WTC11 (cell line): ENCODE data around the gene TAF13. TPM values are rescaled to one million over a fixed set of nuclear protein-coding genes. Genes with fewer than 3 reads are reported as not detected.
"Not testable (repeated sequence)": the region's sequence is repeated elsewhere in the genome, so short reads cannot be mapped to it uniquely, and the experiment has no call there.

ENCODE experiments used
- ATAC-seq: fragments of 200-7000 bp; cut with Tn5 transposase; 2 replicates; pipeline ENCODE4 v1.10.0; 2021; ENCODE audit warnings: mild to moderate bottlenecking, moderate library complexity
- CTCF ChIA-PET: fragments of 300-600 bp; sonication (Branson Sonifier 250); formaldehyde crosslinking; loops from one replicate; lab custom pipeline; 2021; ENCODE audit warnings: antibody characterized with exemption; lab: Charles Lee
- POLR2A ChIA-PET: fragments of 350-600 bp; sonication (Branson Sonifier 250); formaldehyde crosslinking; loops from one replicate; lab custom pipeline; 2021; ENCODE audit warnings: antibody characterized with exemption; lab: Charles Lee
- DNase-seq: peaks from one replicate; pipeline ENCODE4 v3.0.0; 2021; ENCODE audit warnings: low spot score
- H3K27ac Mint-ChIP-seq: 2 replicates; pipeline ENCODE4 v1.8.0; 2021; ENCODE audit warnings: mixed read lengths
- H3K27me3 Mint-ChIP-seq: 2 replicates; pipeline ENCODE4 v1.8.0; 2021; ENCODE audit warnings: low read depth, mild to moderate bottlenecking, moderate library complexity, mixed read lengths
- H3K36me3 Mint-ChIP-seq: 2 replicates; pipeline ENCODE4 v1.8.0; 2021; ENCODE audit warnings: mixed read lengths
- H3K4me1 Mint-ChIP-seq: 2 replicates; pipeline ENCODE4 v1.8.0; 2022; ENCODE audit warnings: mixed read lengths
- H3K4me3 Mint-ChIP-seq: 2 replicates; pipeline ENCODE4 v1.8.0; 2021; ENCODE audit warnings: mild to moderate bottlenecking, moderate library complexity, mixed read lengths
- H3K9me3 Mint-ChIP-seq: 2 replicates; pipeline ENCODE4 v1.8.0; 2021; ENCODE audit warnings: mixed read lengths
- AFF4 ChIP-seq: sonication (generic); formaldehyde crosslinking; IDR thresholded peaks from 2 replicates; pipeline ENCODE4 v1.8.1; 2023; ENCODE audit warnings: mild to moderate bottlenecking, missing genetic modification reagents, borderline replicate concordance
- ATF2 ChIP-seq: sonication (generic); formaldehyde crosslinking; IDR thresholded peaks from 2 replicates; pipeline ENCODE4 v1.8.1; 2022; ENCODE audit warnings: low read depth, missing genetic modification reagents, borderline replicate concordance
- ATF6 ChIP-seq: sonication (generic); formaldehyde crosslinking; IDR thresholded peaks from 2 replicates; pipeline ENCODE4 v1.8.1; 2023; ENCODE audit warnings: mild to moderate bottlenecking, missing genetic modification reagents
- ETV6 ChIP-seq: sonication (generic); formaldehyde crosslinking; IDR thresholded peaks from 2 replicates; pipeline ENCODE4 v1.8.1; 2022; ENCODE audit warnings: mild to moderate bottlenecking, missing genetic modification reagents
- FOXP1 ChIP-seq: sonication (generic); formaldehyde crosslinking; IDR thresholded peaks from 2 replicates; pipeline ENCODE4 v1.8.0; 2022; ENCODE audit warnings: missing genetic modification reagents, mild to moderate bottlenecking, moderate library complexity, borderline replicate concordance
- JAZF1 ChIP-seq: fragments of 250-450 bp; sonication (Bioruptor Pico); IDR thresholded peaks from 2 replicates; pipeline ENCODE4 v1.9.0; 2021; ENCODE audit warnings: moderate library complexity, mild to moderate bottlenecking, inconsistent platforms
- JUN ChIP-seq: sonication (generic); formaldehyde crosslinking; IDR thresholded peaks from 2 replicates; pipeline ENCODE4 v1.8.0; 2023; ENCODE audit warnings: mild to moderate bottlenecking, missing genetic modification reagents
- MLX ChIP-seq: sonication (generic); formaldehyde crosslinking; IDR thresholded peaks from 2 replicates; pipeline ENCODE4 v1.8.1; 2023; ENCODE audit warnings: mild to moderate bottlenecking, missing genetic modification reagents, moderate library complexity
- MXD4 ChIP-seq: fragments of 250-450 bp; sonication (Bioruptor Pico); IDR thresholded peaks from 2 replicates; pipeline ENCODE4 v1.8.0; 2021; ENCODE audit warnings: mild to moderate bottlenecking, moderate library complexity, borderline replicate concordance
- NFYB ChIP-seq: sonication (generic); formaldehyde crosslinking; conservative IDR thresholded peaks from 2 replicates; pipeline ENCODE4 v1.8.0; 2022; ENCODE audit warnings: low read depth, missing genetic modification reagents
- NR1H2 ChIP-seq: sonication (generic); formaldehyde crosslinking; IDR thresholded peaks from 2 replicates; pipeline ENCODE4 v1.9.0; 2021; ENCODE audit warnings: mild to moderate bottlenecking, moderate library complexity, missing genetic modification reagents
- PRRX2 ChIP-seq: fragments of 250-450 bp; sonication (Bioruptor Pico); IDR thresholded peaks from 2 replicates; pipeline ENCODE4 v1.8.0; 2021; ENCODE audit warnings: mild to moderate bottlenecking
- SMAD3 ChIP-seq: sonication (generic); formaldehyde crosslinking; IDR thresholded peaks from 2 replicates; pipeline ENCODE4 v1.8.0; 2022; ENCODE audit warnings: missing genetic modification reagents, mild to moderate bottlenecking, borderline replicate concordance
- USF1 ChIP-seq: sonication (generic); formaldehyde crosslinking; IDR thresholded peaks from 2 replicates; pipeline ENCODE4 v1.8.0; 2022; ENCODE audit warnings: mild to moderate bottlenecking, missing genetic modification reagents
- ZNF423 ChIP-seq: fragments of 250-450 bp; sonication (Bioruptor Pico); IDR thresholded peaks from 2 replicates; pipeline ENCODE4 v2.1.2; 2022; ENCODE audit warnings: mild to moderate bottlenecking, moderate library complexity
- ZNF512 ChIP-seq: sonication (generic); formaldehyde crosslinking; IDR thresholded peaks from 2 replicates; pipeline ENCODE4 v1.8.1; 2022; ENCODE audit warnings: missing genetic modification reagents, borderline replicate concordance
- total RNA-seq: library from RNA; stranded (reverse); gene quantifications from 3 replicates; pipeline ENCODE4 v1.2.3, GENCODE V29; 2021

TAF13 gene
- total RNA-seq, 1 experiment from 2014 or later: 43.0 TPM

- CTCF ChIA-PET: no interaction called here
- no peaks in the 10 kb centered on the region for H3K27me3 Mint-ChIP-seq
- no peaks in the 10 kb centered on the region for H3K4me1 Mint-ChIP-seq
- ATAC-seq: no peak
- DNase-seq: no peak
- POLR2A ChIA-PET: no interaction called here
- TF ChIP-seq ZNF512 (no peak), NFYB (CRISPR knock-in tag) (no peak), MXD4 (CRISPR knock-in tag) (no peak), JUN (CRISPR knock-in tag) (no peak)
- no peak overlapping the region for H3K4me3 Mint-ChIP-seq
- H3K9me3 Mint-ChIP-seq: no peaks in the 10 kb centered on the region
- H3K36me3 Mint-ChIP-seq: no peaks in the 10 kb centered on the region
- no peak overlapping the region for H3K27ac Mint-ChIP-seq
Observed at GRCh38 chr1:109024646-109025045, 51.2 kb downstream of the TAF13 start.

GRCh38 chr1:109020693-109021257, 55.0 kb downstream of the TAF13 start:
- peaks cover 6% of the 10 kb centered on the region; the same call in 1 of the 2 replicates for H3K9me3 Mint-ChIP-seq
- CTCF ChIA-PET: no interaction called here
- H3K4me3 Mint-ChIP-seq: no peak overlapping the region
- H3K4me1 Mint-ChIP-seq: no peaks in the 10 kb centered on the region
- H3K27me3 Mint-ChIP-seq: no peaks in the 10 kb centered on the region
- H3K36me3 Mint-ChIP-seq: peaks cover 14% of the 10 kb centered on the region
- POLR2A ChIA-PET: no interaction called here
- ATAC-seq: no peak
- no peak overlapping the region for H3K27ac Mint-ChIP-seq
- DNase-seq: no peak
- TF ChIP-seq MLX (CRISPR knock-in tag): no peak
- no peak for TF ChIP-seq AFF4
- no peak for TF ChIP-seq ZNF423 (CRISPR knock-in tag)

- CTCF ChIA-PET: interaction anchor here (1.1 kb wide), 1 partner anchor 173 kb away, joined by 3 read pairs; no protein-coding TSS in a partner anchor
- H3K4me3 Mint-ChIP-seq, H3K27me3 Mint-ChIP-seq, ATAC-seq, POLR2A ChIA-PET, H3K27ac Mint-ChIP-seq, H3K4me1 Mint-ChIP-seq, DNase-seq, H3K9me3 Mint-ChIP-seq: not testable (repeated sequence)
- H3K36me3 Mint-ChIP-seq: peaks cover 14% of the 10 kb centered on the region
Observed at GRCh38 chr1:109017719-109018118, 58.1 kb downstream of the TAF13 start.

- Mint-ChIP-seq H3K9me3 (peaks cover 6% of the 10 kb centered on the region; the same call in 1 of the 2 replicates), H3K27me3 (no peaks in the 10 kb centered on the region), H3K4me1 (no peaks in the 10 kb centered on the region), H3K36me3 (peaks cover 14% of the 10 kb centered on the region), H3K27ac (no peak overlapping the region), H3K4me3 (no peak overlapping the region)
- ChIA-PET POLR2A (interaction anchor here (0.6 kb wide), 1 partner anchor 61 kb away, joined by 4 read pairs; no protein-coding TSS in a partner anchor), CTCF (interaction anchor here (1.1 kb wide), 1 partner anchor 174 kb away, joined by 3 read pairs; no protein-coding TSS in a partner anchor)
- ATAC-seq (no peak), DNase-seq (no peak)
- TF ChIP-seq SMAD3 (CRISPR knock-in tag) (no peak), PRRX2 (CRISPR knock-in tag) (no peak), ATF6 (CRISPR knock-in tag) (no peak), NR1H2 (CRISPR knock-in tag) (no peak), USF1 (CRISPR knock-in tag) (no peak), JAZF1 (CRISPR knock-in tag) (no peak), ETV6 (CRISPR knock-in tag) (no peak), ZNF512 (no peak), ATF2 (no peak), FOXP1 (no peak)
- TF ChIP-seq, all 79 proteins: peak for 0
Observed at GRCh38 chr1:109017134-109017533, 58.7 kb downstream of the TAF13 start.
